Dedifferentiated amniotic fluid mesenchymal stem cell (primary cell): ENCODE measurements around the gene MGMT.

ENCODE experiments used
- DNase-seq: peaks from one replicate; pipeline ENCODE4 v3.0.0-alpha.2; 2016; ENCODE audit errors: extremely low spot score

Gene MGMT

DNA sequence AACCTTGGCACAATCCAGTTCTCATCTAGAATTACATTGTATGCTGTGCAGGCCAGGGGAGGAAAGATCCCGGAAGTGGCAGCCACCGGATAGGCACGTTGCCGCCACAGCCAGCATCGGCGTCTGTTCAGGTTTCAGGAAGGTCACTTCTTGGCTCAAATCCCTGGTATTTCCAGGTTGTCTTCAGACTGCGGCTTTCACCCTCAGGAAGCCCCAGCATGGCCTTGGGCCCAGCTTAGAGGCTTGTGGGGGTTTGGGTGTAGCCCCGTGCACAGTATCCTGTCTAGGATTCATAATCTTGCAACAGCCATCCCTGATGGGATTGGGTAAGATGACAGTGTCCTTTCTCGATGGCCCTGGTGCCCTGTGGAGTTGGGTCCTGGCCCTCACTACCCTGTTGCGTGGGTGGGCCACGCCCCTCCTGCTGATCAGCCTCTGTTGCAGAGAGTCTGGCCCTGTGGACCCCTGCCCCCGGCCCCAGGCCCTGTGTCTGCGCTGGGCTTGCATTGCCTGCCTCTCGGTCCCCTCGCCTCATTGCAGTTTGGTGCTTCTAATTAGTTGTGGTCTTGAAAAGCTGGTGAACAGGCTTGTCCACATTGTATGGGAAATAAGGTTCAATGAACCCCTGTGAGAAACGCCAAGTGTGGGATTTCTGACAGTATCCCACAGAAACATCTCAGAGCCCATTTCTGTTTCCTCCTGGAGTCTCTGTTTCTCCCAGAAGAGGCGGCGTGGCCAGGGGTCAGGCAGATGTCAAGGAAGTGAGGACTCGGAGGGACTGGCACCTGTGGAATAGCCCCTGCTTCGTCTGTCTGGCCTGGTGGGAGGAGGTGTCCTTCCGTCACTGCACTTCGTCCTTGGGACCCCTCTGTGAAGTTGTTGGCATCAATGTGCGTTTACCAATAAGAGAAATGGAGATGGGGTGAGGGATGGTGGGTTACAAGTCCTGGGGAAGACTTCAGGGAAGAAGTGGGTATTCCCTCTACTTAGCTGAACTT lies 77.5 kb downstream of the MGMT start:
- no peak for DNase-seq

DNA sequence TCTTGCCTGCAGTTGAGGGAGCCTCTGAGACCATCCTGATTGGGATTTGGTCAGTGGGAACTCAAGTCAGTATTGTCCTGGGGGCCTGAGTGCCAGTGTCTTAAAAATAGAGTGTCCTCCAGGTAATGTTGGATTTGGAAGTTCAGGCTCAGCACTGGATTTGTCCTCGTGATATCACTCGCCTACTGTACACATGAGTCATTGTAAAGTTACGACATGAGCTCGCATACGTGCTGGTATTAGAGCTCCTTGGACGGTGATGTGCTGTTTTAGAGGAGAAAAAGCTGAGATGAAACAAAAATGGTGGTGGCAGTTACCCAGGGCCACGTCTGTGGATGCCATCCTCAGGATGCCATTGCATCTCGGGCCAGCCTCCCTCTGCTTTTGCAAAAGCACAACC lies 78.2 kb downstream of the MGMT start:
- DNase-seq = no peak

DNA sequence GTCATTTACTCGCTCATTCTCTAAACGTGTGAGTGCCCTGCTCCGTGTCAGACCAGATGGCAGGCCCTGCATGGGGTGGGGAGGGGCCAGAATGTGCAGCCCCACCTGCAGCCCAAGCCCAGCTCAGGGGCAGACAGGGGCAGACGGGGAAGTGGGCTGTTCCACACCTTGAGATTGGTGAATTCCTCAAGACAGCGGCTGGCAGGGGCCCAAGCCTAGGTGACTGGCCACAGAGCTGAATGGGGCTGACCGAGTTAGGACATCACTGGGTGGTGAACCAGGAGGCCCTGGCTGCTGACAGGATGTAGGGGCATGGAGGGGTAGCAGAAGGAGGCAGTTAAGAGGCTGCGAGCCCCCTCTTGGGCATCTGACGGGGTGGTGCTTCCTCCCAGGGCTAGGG lies 79.1 kb downstream of the MGMT start:
- DNase-seq = no peak

GRCh38 chr10:129547608-129548007 lies 80.6 kb downstream of the MGMT start:
- DNase-seq = no peak

GRCh38 chr10:129548600-129548999 lies 81.6 kb downstream of the MGMT start:
- no peak for DNase-seq

GRCh38 chr10:129550076-129550475 lies 83.0 kb downstream of the MGMT start:
- DNase-seq = no peak

DNA sequence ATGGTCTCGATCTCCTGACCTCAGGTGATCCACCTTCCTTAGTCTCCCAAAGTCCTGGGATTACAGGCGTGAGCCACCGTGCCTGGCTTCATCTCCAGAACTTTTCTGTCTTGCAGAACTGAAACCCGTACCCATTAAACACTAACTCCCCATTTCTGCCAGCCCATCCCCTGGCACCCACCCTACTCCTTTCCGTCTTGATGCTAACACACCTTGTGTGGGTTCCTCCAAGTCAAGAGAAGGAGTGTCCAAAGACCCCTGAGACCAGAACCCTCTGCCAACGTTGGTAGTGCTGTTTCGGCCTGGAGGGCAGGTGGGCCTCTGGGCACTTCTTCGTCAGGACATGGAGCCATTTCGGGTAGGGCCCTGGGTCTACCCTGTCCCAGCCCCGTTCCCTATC lies 83.6 kb downstream of the MGMT start:
- DNase-seq = no peak

DNA sequence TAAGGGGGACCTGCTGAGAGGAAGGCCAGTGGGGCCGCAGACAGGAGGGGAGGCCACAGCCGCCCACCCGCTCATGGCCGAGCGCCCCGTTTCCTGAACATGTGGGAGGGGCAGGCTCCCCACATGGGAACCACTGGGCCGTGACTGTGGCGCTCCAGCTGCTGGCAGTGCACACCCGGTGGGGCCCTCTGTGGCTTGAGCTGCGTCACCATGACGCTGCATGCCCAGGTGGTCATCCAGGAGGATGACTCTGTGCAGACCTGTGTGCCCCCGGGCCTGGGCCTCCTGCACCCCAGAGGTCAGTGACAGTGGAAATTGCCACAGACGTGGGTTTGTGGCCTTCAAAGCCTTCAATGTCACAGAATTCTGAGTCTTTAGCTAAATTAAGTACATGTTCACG lies 85.1 kb downstream of the MGMT start:
- no peak for DNase-seq

- DNase-seq = no peak
These were observed 86.9 kb downstream of the MGMT start for GRCh38 chr10:129553928-129554327.

DNA sequence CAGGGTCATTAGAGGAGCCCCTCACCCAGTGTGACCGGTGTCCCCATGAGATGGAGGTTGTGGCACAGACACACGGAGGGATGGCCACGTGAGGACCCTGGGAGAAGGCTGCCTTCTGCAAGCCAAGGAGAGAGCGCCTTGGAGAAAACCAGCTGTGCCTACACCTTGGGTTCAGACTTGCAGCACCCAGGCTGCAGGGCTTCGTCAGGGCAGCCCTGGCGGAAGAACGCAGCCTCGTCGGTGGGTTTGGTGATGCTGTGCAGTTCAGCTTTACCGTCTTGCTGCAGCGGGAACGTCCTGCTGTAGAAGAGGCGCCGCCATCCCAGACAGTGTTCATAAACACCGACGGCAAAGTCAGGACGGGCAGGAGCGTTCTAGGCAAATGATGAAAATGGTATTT lies 89.3 kb downstream of the MGMT start:
- DNase-seq = no peak

DNA sequence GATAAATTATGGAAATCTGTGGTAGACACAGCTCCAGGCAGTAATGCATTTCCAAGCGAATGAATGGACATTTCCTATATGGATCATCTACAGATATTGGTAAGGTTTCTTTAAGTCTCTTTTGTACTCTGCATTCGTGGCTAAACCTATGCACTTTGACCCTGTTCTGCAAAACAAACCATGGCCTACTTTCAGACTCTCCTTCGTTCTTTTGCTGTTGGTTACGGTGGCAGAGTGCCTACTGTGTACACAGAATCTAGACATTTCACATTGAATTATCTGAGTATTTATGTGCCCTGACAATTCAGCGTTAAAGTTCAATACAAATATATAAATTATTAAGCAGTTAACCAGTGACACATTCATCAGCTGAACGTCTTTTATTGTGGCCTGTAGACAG lies 93.3 kb downstream of the MGMT start:
- no peak for DNase-seq

- DNase-seq = no peak
These were observed 95.4 kb downstream of the MGMT start for GRCh38 chr10:129562487-129562886.

GRCh38 chr10:129564923-129565322 lies 97.9 kb downstream of the MGMT start:
- no peak for DNase-seq

- DNase-seq = no peak
These were observed 101.7 kb downstream of the MGMT start for GRCh38 chr10:129568583-129569344.

- DNase-seq = no peak
These were observed 103.1 kb downstream of the MGMT start for GRCh38 chr10:129570185-129570584.

DNA sequence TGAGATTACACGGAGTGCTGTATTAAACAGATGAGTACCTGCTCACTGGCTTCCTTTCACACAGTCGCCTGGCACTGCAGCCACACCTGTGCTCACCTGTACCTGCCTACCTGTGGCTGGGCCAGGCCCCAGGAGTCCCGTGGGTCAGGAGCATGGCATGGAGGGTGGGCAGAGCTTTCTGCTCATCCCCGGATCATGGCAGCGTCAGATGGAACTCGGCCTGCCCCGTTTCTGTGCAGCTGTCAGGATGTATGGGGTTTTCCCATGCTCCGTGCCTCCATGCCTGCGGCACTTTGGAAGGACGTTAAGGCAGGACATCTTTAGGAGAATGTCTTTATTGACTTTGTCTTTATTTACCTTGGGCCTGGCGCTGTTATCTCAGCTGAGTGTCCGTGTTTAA lies 112.2 kb downstream of the MGMT start:
- DNase-seq = no peak

GRCh38 chr10:129580010-129580409 lies 113.0 kb downstream of the MGMT start:
- DNase-seq = no peak

- DNase-seq = no peak
These were observed 113.9 kb downstream of the MGMT start for GRCh38 chr10:129580901-129581300.

GRCh38 chr10:129581827-129582411 lies 114.9 kb downstream of the MGMT start:
- no peak for DNase-seq

DNA sequence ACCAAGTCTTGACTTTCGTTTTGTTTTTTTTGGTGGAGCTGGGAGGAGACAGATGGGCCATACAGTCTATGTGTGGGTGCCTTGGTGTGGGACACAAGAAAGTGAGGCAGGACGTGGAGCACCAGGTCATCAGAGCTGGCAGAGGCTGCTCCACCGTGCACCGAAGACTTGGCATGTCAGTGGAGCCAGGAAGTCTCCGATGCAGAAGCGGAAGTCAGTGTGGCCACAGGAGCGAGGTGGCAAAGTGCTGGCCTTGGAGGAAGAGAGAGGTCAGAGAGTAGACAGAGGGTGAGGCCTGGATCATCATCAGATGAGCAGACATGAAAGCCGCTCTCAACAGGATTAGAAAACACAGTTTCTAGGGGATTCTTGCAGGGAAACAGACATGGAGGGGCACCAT lies 116.8 kb downstream of the MGMT start:
- no peak for DNase-seq

GRCh38 chr10:129586898-129587443 lies 119.9 kb downstream of the MGMT start:
- DNase-seq = no peak

DNA sequence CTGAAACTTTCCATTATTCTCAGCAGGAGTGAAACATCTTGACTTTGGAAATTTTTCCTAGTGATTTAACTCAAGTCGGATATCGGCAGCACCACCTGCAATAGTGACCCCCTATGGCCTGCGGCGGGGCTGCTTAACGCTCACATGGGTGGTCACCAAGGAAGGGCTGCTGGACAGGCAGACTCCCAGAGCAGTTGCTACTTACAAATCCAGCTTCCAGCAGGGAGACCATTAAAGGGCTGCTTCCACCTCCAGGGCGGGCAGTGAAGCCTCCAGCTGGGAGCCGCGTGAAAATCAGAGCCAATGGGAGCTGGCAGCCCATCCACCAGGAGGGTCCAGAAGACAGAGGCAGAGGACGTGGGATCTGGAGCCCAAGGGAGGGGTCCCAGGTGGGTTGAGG lies 122.5 kb downstream of the MGMT start:
- DNase-seq = no peak
